Large intestine (tissue), 3 donors: Measurements from ENCODE around the gene NPTXR. TPM values are rescaled to one million over a fixed set of nuclear protein-coding genes. Genes with fewer than 3 reads are reported as not detected.
A peak's percentile ranks its signal among the peaks of the same experiment; 100 is the strongest.

Experiments
- DNase-seq, 2 donors: peaks; one replicate each; pipeline versions ENCODE4 v3.0.0 to v3.0.0-alpha.2; 2013
- H3K27ac ChIP-seq: one replicate; pipeline ENCODE4 v1.5.1; 2013; ENCODE audit warnings: low read length
- H3K27me3 ChIP-seq: 2 replicates; pipeline ENCODE4 v1.6.1; 2013; ENCODE audit warnings: low read length; ENCODE audit not compliant: control insufficient read depth, insufficient read depth
- H3K36me3 ChIP-seq: 2 replicates; pipeline ENCODE4 v1.6.1; 2013; ENCODE audit warnings: low read length; ENCODE audit not compliant: control insufficient read depth, insufficient read depth
- H3K4me1 ChIP-seq: one replicate; pipeline ENCODE4 v1.6.1; 2013; ENCODE audit warnings: low read length; ENCODE audit not compliant: control insufficient read depth, insufficient read depth
- H3K4me3 ChIP-seq: one replicate; pipeline ENCODE4 v1.5.1; 2013; ENCODE audit warnings: low read length
- H3K9me3 ChIP-seq: one replicate; pipeline ENCODE4 v1.6.1; 2013; ENCODE audit warnings: mild to moderate bottlenecking, low read depth, low read length, moderate library complexity; ENCODE audit not compliant: control insufficient read depth
- WGBS: methylation state at CpG from one replicate; pipeline ENCODE4 v1.1.5; 2013; ENCODE audit warnings: low lambda C conversion rate; ENCODE audit not compliant: insufficient coverage; 5-methylcytosine and 5-hydroxymethylcytosine counted together
- polyA plus RNA-seq: library from polyadenylated mRNA; unstranded; fragments of 120-200 nt; gene quantifications from one replicate; pipeline ENCODE4 v1.2.1, GENCODE V29; 2013

NPTXR gene
- polyA plus RNA-seq, 1 donor, result 9.8 TPM

GRCh38 chr22:38868886-38869381 is 25.1 kb upstream of the NPTXR start:
- Histone ChIP-seq H3K36me3 (peaks cover 45% of the 10 kb centered on the region), H3K4me1 (peaks cover 18% of the 10 kb centered on the region), H3K27me3 (no peaks in the 10 kb centered on the region), H3K9me3 (peaks cover 6% of the 10 kb centered on the region), H3K27ac (no peak overlapping the region), H3K4me3 (no peak overlapping the region)
- no CpG with 5 or more reads among the region's 8 CpGs for WGBS
- DNase-seq, result peak; percentile 60 to 63

- no CpG with 5 or more reads among the region's 8 CpGs for WGBS
- no peaks in the 10 kb centered on the region for H3K27me3 ChIP-seq
Measured at GRCh38 chr22:38868286-38868721, 24.5 kb upstream of the NPTXR start.

GRCh38 chr22:38867471-38868285 is 23.9 kb upstream of the NPTXR start:
- WGBS, result no CpG with 5 or more reads among the region's 18 CpGs
- no peak for DNase-seq
- Histone ChIP-seq H3K36me3 (peaks cover 48% of the 10 kb centered on the region), H3K4me1 (peaks cover 18% of the 10 kb centered on the region), H3K27me3 (no peaks in the 10 kb centered on the region), H3K27ac (no peak overlapping the region), H3K4me3 (no peak overlapping the region), H3K9me3 (peaks cover 3% of the 10 kb centered on the region)

More at GRCh38 chr22:38868286-38868721, 24.5 kb upstream of the NPTXR start:
- Histone ChIP-seq H3K9me3 (peaks cover 6% of the 10 kb centered on the region), H3K4me3 (no peak overlapping the region), H3K27ac (no peak overlapping the region), H3K36me3 (peaks cover 48% of the 10 kb centered on the region), H3K4me1 (peaks cover 18% of the 10 kb centered on the region)
- no peak for DNase-seq

GRCh38 chr22:38867124-38867455 is 23.3 kb upstream of the NPTXR start:
- H3K4me1 ChIP-seq, result peaks cover 18% of the 10 kb centered on the region

GRCh38 chr22:38866399-38867123 is 22.7 kb upstream of the NPTXR start:
- Histone ChIP-seq H3K27ac (no peak overlapping the region), H3K9me3 (peaks cover 3% of the 10 kb centered on the region), H3K4me3 (no peak overlapping the region), H3K36me3 (peaks cover 48% of the 10 kb centered on the region), H3K4me1 (peaks cover 18% of the 10 kb centered on the region), H3K27me3 (no peaks in the 10 kb centered on the region)
- DNase-seq, result no peak
- no CpG with 5 or more reads among the region's 75 CpGs for WGBS

More at GRCh38 chr22:38867124-38867455, 23.3 kb upstream of the NPTXR start:
- peaks cover 3% of the 10 kb centered on the region for H3K9me3 ChIP-seq
- no peak overlapping the region for H3K27ac ChIP-seq
- H3K36me3 ChIP-seq, result peaks cover 48% of the 10 kb centered on the region
- no peaks in the 10 kb centered on the region for H3K27me3 ChIP-seq
- WGBS, result no CpG with 5 or more reads among the region's 13 CpGs
- no peak for DNase-seq
- H3K4me3 ChIP-seq, result no peak overlapping the region

- WGBS, result no CpG with 5 or more reads among the region's 15 CpGs
- DNase-seq, result no peak
- Histone ChIP-seq H3K36me3 (peaks cover 48% of the 10 kb centered on the region), H3K4me1 (peaks cover 14% of the 10 kb centered on the region), H3K4me3 (no peak overlapping the region), H3K27me3 (no peaks in the 10 kb centered on the region), H3K27ac (no peak overlapping the region), H3K9me3 (no peaks in the 10 kb centered on the region)
Measured at GRCh38 chr22:38866024-38866398, 22.2 kb upstream of the NPTXR start.

- WGBS, result 92% methylated on average over 5 of the region's 20 CpGs
- Histone ChIP-seq H3K4me1 (peaks cover 12% of the 10 kb centered on the region), H3K27ac (no peak overlapping the region), H3K36me3 (peaks cover 48% of the 10 kb centered on the region), H3K4me3 (no peak overlapping the region), H3K27me3 (no peaks in the 10 kb centered on the region), H3K9me3 (no peaks in the 10 kb centered on the region)
- DNase-seq, result no peak
Measured at GRCh38 chr22:38865201-38866023, 21.6 kb upstream of the NPTXR start.

GRCh38 chr22:38864361-38865191 is 20.7 kb upstream of the NPTXR start:
- no CpG with 5 or more reads among the region's 24 CpGs for WGBS
- Histone ChIP-seq H3K27me3 (no peaks in the 10 kb centered on the region), H3K36me3 (peaks cover 43% of the 10 kb centered on the region), H3K4me3 (no peak overlapping the region), H3K4me1 (peaks cover 13% of the 10 kb centered on the region), H3K27ac (no peak overlapping the region), H3K9me3 (no peaks in the 10 kb centered on the region)
- no peak for DNase-seq

GRCh38 chr22:38863531-38864131 is 19.8 kb upstream of the NPTXR start:
- Histone ChIP-seq H3K4me3 (no peak overlapping the region), H3K36me3 (peaks cover 35% of the 10 kb centered on the region), H3K9me3 (no peaks in the 10 kb centered on the region), H3K27ac (no peak overlapping the region), H3K4me1 (peaks cover 9% of the 10 kb centered on the region), H3K27me3 (no peaks in the 10 kb centered on the region)
- no peak for DNase-seq
- 100% methylated on average over 2 of the region's 12 CpGs for WGBS
